ENCODE results near the gene HOXB13.

- no peak for TF ChIP-seq CTCF (IDR thresholded peaks at IDR 0.05; ENCODE audit: low read depth, low read length)
- TF ChIP-seq EZH2phosphoT487 (IDR thresholded peaks at IDR 0.05; ENCODE audit: low read depth): no peak
Observed at GRCh38 chr17:48753794-48754499, 25.4 kb upstream of the HOXB13 start.

Measured in OCI-LY3 (cell line).